Stimulated activated naive CD8-positive, alpha-beta T cell treated with anti-CD3 and anti-CD28 coated beads, Interleukin-15, amount 100 ng/mL, for 72 hours (primary cell): Measurements from ENCODE around the gene PTCD1.
A peak's percentile ranks its signal among the peaks of the same experiment; 100 is the strongest.

Experiments
- ATAC-seq: fragments of 150-1000 bp; cut with Tn5 transposase; 2 replicates; pipeline ENCODE4 v1.10.0; 2021; ENCODE audit warnings: mild to moderate bottlenecking, moderate library complexity
- DNase-seq, 2 donors: peaks; one replicate each; pipeline ENCODE4 v3.0.0; 2021 to 2022
- H3K27ac Mint-ChIP-seq, 2 donors: one replicate each; pipeline ENCODE4 v1.8.0; 2022; ENCODE audit warnings: mild to moderate bottlenecking in 2 of 2, mixed read lengths in 2 of 2, moderate library complexity in 2 of 2
- H3K27me3 Mint-ChIP-seq: one replicate; pipeline ENCODE4 v1.8.0; 2022; ENCODE audit warnings: mixed read lengths
- H3K4me1 Mint-ChIP-seq: one replicate; pipeline ENCODE4 v1.8.0; 2022; ENCODE audit warnings: mild to moderate bottlenecking, mixed read lengths
- H3K4me3 Mint-ChIP-seq, 2 donors: one replicate each; pipeline ENCODE4 v1.8.0; 2022; ENCODE audit warnings: mild to moderate bottlenecking in 2 of 2, mixed read lengths in 2 of 2, moderate library complexity in 1 of 2
- H3K9me3 Mint-ChIP-seq, 2 donors: one replicate each; pipeline ENCODE4 v1.8.0; 2022; ENCODE audit warnings: mixed read lengths in 2 of 2

Gene PTCD1

GRCh38 chr7:99407872-99408378, 30.7 kb downstream of the PTCD1 start:
- Mint-ChIP-seq H3K4me1 (peaks cover 46% of the 10 kb centered on the region), H3K27ac (peak overlapping the region; percentile 96 to 100), H3K27me3 (no peaks in the 10 kb centered on the region), H3K9me3 (no peaks in the 10 kb centered on the region), H3K4me3 (peak overlapping the region; percentile 89 to 90)
- no peak for DNase-seq
- ATAC-seq = peak; percentile 25

GRCh38 chr7:99406557-99406956, 32.0 kb downstream of the PTCD1 start:
- Mint-ChIP-seq H3K27ac (peak overlapping the region in 1 of 2 donors; percentile 96), H3K4me1 (peaks cover 44% of the 10 kb centered on the region), H3K4me3 (peak overlapping the region; percentile 89 to 90), H3K9me3 (no peaks in the 10 kb centered on the region), H3K27me3 (no peaks in the 10 kb centered on the region)
- ATAC-seq (no peak), DNase-seq (no peak)

DNA sequence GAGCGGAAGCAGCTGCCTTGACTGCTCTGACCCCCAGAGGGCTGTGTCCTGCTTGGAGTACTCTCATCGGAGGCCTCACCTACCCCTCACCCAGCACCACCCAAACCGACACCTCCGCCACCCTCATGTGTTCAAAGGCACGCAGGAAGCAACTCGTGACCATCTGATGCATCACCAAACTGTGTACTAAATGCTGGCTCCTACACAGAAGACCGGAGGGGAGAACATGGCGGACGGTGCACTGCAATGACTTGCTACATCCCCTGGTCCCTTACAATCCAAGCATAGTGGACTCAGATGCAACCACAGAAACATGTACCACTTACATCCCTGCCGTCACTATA, 33.6 kb downstream of the PTCD1 start:
- H3K4me3 Mint-ChIP-seq = no peak overlapping the region

DNA sequence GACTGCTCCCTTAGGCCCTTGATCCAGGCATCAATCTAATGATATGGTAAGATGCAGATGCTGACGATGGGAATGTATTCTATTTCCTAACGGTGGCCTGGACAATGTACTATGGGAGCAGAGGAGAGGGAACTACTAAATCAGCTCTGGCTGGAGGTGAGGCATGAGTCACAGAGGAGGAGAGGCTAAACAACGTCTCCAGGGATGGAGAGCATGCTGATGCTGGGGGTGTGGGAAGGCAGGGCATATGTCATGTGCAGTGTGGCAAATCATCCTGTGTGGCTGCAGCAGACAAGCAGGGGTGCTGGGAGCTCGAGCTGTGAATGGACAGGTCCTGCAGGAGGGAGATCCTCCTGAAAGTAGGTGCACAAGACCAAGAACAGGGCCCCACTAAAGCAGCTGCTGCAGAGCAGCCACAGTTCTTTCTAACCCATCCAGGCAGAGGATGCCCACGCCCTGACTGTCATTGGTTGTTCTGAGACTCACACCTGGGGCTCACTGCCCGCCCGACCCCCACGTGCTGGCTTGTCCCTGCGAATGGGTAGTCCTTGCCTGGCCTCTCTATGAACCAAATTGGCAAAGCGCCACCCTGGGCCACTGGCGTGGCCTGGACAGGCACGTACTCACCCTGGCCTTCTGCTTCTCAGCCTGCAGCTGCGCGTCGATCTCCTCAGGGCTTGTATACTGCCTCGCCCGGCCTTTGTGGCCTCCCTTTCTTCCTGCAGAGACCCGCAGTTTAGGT, 34.2 kb downstream of the PTCD1 start:
- no peaks in the 10 kb centered on the region for H3K27me3 Mint-ChIP-seq
- ATAC-seq (no peak), DNase-seq (no peak)
- H3K9me3 Mint-ChIP-seq = no peaks in the 10 kb centered on the region
- H3K4me1 Mint-ChIP-seq = peaks cover 41% of the 10 kb centered on the region
- peak overlapping the region in 1 of 2 donors; percentile 9 for H3K4me3 Mint-ChIP-seq
- H3K27ac Mint-ChIP-seq = peak overlapping the region; percentile 48 to 49

More for the DNA sequence above, 33.6 kb downstream of the PTCD1 start:
- H3K27me3 Mint-ChIP-seq = no peaks in the 10 kb centered on the region
- H3K27ac Mint-ChIP-seq = peak overlapping the region in 1 of 2 donors; percentile 29
- DNase-seq (no peak), ATAC-seq (no peak)
- no peaks in the 10 kb centered on the region for H3K9me3 Mint-ChIP-seq
- H3K4me1 Mint-ChIP-seq = peaks cover 43% of the 10 kb centered on the region

- Mint-ChIP-seq H3K9me3 (no peaks in the 10 kb centered on the region), H3K27me3 (no peaks in the 10 kb centered on the region), H3K4me1 (peaks cover 44% of the 10 kb centered on the region), H3K27ac (peak overlapping the region; percentile 48 to 49), H3K4me3 (no peak overlapping the region)
- no peak for ATAC-seq
- DNase-seq = no peak
Measured at GRCh38 chr7:99403764-99404163, 34.8 kb downstream of the PTCD1 start.

- Mint-ChIP-seq H3K27ac (peak overlapping the region in 1 of 2 donors; percentile 6), H3K4me1 (peaks cover 52% of the 10 kb centered on the region), H3K4me3 (no peak overlapping the region), H3K27me3 (no peaks in the 10 kb centered on the region), H3K9me3 (no peaks in the 10 kb centered on the region)
- ATAC-seq (no peak), DNase-seq (no peak)
Measured at GRCh38 chr7:99402854-99403253, 35.7 kb downstream of the PTCD1 start.

DNA sequence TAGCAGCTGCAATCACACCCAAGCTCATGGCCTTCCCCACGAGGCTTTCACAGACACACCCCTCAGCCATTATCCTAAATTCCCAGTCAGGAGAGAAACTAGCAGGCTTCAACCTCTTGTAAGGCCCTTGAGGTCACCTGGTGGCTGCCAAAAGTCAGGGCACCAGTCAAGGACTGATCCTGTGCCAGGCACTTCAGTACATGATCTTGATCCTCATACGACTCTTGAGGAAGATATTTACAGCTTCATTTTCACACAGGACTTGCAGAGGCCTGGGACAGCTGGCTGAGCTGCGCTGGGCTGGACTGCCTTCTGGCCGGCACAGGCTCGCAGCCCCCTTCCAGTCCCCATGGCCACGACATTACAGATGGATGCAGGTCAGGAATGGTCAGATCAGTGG, 39.0 kb downstream of the PTCD1 start:
- Mint-ChIP-seq H3K9me3 (no peaks in the 10 kb centered on the region), H3K27me3 (no peaks in the 10 kb centered on the region), H3K27ac (peak overlapping the region in 1 of 2 donors; percentile 51), H3K4me1 (peaks cover 49% of the 10 kb centered on the region), H3K4me3 (no peak overlapping the region)
- no peak for DNase-seq
- ATAC-seq = peak; percentile 8

DNA sequence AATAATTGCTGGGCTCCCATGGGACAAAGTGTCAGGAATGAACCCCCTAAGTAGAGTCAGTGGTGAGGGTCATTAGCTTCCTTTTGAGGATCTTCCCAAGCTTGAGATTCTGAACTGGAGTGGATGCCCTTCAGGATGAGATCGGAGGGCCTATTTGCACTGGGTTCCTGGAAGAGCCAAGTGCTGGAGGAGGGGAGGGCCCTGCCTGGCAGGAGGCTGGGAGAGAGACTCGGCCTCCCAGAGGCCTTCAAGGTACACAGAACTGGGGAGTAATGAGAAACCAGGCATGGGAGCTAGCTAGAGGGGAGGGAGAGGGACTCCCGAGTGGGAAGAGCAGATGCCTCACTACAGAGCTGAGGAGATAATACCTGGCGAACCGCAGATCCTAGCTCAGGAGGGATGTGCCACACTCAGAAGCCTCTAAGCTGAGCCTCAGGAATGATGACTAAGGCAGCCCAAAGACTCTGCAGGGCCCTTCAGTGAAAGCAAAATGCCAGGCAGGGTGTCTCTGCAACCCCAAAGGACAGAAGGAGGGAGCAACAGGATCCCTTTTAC, 39.6 kb downstream of the PTCD1 start:
- Mint-ChIP-seq H3K27ac (peak overlapping the region; percentile 51 to 79), H3K4me1 (peaks cover 49% of the 10 kb centered on the region), H3K27me3 (no peaks in the 10 kb centered on the region), H3K4me3 (no peak overlapping the region), H3K9me3 (no peaks in the 10 kb centered on the region)
- DNase-seq (no peak), ATAC-seq (peak; percentile 16)

DNA sequence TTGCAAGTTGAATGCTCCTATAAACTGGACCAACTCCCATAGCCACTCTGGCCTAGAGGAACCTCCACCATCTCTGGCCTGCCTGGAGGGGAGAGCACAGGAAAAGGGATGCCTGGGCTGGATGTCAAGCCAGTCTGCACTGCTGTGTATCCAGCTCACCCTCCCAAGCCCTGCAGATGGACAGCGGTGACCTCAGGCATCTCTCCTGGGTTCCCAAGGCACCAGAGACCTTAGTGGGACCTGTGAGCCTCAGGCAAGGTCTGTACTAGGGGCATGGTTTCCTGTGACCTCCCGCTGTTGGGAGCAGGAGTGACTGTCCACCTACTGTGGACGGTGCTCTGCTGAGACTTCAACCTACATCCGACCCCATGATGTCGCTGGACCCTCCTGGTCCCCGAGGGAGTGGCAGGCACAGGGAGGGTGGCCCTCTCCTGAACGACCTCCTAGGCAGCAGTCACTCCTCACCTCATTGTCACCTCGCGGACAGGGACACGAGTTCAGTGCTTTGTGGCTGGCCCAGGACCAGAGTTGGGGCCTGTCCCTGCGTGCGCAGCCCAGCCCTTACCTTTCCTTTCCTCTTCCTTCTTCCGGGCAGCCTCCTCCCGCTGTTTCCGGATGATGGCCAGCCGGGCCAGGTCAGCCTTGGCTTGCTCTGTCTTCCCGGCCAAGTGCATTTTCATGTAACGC, 41.2 kb downstream of the PTCD1 start:
- Mint-ChIP-seq H3K9me3 (no peaks in the 10 kb centered on the region), H3K27me3 (no peaks in the 10 kb centered on the region), H3K27ac (peak overlapping the region; percentile 5 to 88), H3K4me1 (peaks cover 59% of the 10 kb centered on the region), H3K4me3 (no peak overlapping the region)
- DNase-seq = no peak
- ATAC-seq = no peak

DNA sequence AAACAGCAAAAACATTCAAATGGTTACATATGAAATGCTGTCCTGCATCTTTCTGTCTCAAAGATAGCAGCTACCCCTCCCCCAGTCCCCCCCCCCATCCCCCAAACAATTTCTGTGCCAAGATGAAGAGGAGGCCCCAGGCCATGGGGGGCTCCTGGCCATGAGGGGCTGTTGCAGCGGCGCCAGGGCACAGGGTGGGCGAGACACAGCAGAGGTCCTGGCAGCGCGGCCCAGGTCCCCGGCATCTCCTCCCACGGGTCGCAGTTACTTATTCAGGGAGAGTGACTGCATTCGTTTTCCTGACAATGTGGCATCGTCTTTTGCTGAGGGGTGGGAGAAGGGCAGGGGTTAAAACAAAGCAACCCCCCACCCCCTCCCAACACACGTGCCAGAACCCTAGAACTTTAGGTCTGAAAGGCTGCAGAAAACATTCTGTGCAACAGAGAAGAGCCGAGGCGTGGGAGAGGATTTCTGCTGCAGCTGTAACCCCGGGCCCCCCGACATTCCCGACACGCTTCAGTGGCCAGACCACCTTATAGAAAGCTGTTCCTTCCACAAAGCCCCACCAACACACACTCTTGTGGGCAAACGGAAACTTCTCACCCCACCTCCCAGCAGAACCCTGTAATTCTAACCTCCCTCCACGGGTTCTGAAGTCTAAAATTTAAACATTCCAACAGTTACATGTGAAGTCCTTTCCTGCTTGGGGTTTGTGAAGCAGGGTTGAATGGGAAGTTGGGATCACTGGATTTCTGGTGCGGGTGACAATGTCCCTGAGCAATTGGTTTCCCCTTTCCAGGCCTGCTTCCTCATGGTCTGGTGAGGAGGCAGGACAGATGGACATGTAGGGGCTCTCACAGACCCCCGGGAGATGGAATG, 41.9 kb downstream of the PTCD1 start:
- Mint-ChIP-seq H3K27ac (peak overlapping the region; percentile 61 to 78), H3K4me3 (no peak overlapping the region), H3K27me3 (no peaks in the 10 kb centered on the region), H3K9me3 (no peaks in the 10 kb centered on the region), H3K4me1 (peaks cover 67% of the 10 kb centered on the region)
- no peak for ATAC-seq
- DNase-seq = no peak

DNA sequence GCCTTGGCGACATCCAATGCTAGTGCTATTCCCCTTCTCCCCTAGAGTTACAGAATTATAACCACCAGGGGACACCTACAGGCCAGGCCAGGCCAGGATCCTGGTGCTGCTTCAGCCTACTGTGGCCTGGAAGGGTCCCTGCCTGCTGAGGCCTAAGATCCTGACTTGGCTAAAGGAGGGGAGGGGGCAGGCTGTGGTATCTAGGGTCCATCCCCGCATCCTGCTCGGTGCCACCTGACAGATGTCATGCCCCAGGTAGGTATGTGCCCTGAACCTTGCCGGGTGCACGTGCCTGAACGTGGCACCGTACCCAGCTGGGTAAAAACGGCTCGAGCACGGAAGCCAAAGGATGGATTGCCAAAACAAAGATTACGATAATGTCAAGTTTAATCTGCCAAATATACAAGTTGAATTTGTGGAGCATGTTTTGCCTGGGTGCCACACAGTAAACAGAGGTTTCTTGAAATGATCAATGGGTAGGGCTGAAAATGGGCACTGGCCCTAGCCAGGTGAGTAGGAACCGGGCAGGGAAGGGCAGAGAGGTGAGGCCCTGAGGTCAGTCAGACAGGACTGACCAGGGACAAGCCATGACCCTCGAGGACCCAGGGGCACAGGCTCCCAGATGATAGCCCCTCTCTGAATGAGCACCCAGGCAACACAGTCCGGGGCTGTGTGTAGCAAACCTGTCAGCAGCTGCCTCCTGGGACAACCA, 42.8 kb downstream of the PTCD1 start:
- no peaks in the 10 kb centered on the region for H3K27me3 Mint-ChIP-seq
- no peaks in the 10 kb centered on the region for H3K9me3 Mint-ChIP-seq
- peak overlapping the region; percentile 57 to 65 for H3K27ac Mint-ChIP-seq
- no peak overlapping the region for H3K4me3 Mint-ChIP-seq
- H3K4me1 Mint-ChIP-seq = peaks cover 69% of the 10 kb centered on the region
- no peak for DNase-seq
- no peak for ATAC-seq

GRCh38 chr7:99394188-99394502, 44.5 kb downstream of the PTCD1 start:
- H3K27ac Mint-ChIP-seq = peak overlapping the region in 1 of 2 donors; percentile 82
- DNase-seq (no peak), ATAC-seq (no peak)
- H3K4me3 Mint-ChIP-seq = peak overlapping the region in 1 of 2 donors; percentile 86
- peaks cover 65% of the 10 kb centered on the region for H3K4me1 Mint-ChIP-seq
- H3K9me3 Mint-ChIP-seq = no peaks in the 10 kb centered on the region
- H3K27me3 Mint-ChIP-seq = no peaks in the 10 kb centered on the region

GRCh38 chr7:99393355-99394187, 45.0 kb downstream of the PTCD1 start:
- no peaks in the 10 kb centered on the region for H3K27me3 Mint-ChIP-seq
- H3K27ac Mint-ChIP-seq = peak overlapping the region; percentile 77 to 89
- DNase-seq (no peak), ATAC-seq (no peak)
- peak overlapping the region; percentile 61 to 86 for H3K4me3 Mint-ChIP-seq
- H3K4me1 Mint-ChIP-seq = peaks cover 60% of the 10 kb centered on the region
- H3K9me3 Mint-ChIP-seq = no peaks in the 10 kb centered on the region

GRCh38 chr7:99392659-99393354, 45.8 kb downstream of the PTCD1 start:
- Mint-ChIP-seq H3K27me3 (no peaks in the 10 kb centered on the region), H3K27ac (peak overlapping the region; percentile 77 to 94), H3K9me3 (no peaks in the 10 kb centered on the region), H3K4me3 (peak overlapping the region; percentile 61 to 86), H3K4me1 (peaks cover 53% of the 10 kb centered on the region)
- ATAC-seq = peak; percentile 87
- peak; percentile 68 to 79 for DNase-seq
